Esophagus squamous epithelium (tissue), 4 donors: ENCODE results near the gene RITA1.

ENCODE experiments used
- POLR2A ChIP-seq, 4 donors: fragments of 450-650 bp; IDR thresholded peaks; one replicate each; pipeline ENCODE4 v1.6.1; 2017; ENCODE audit warnings: antibody characterized with exemption in 4 of 4, mild to moderate bottlenecking in 4 of 4, moderate library complexity in 3 of 4
- TF ChIP-seq, protein P1 (sequence below), 6 experiments: fragments of 450-650 bp in 4 of 6; fragments of 200-600 bp in 2 of 6; sonication (generic) in 2 of 6; IDR thresholded peaks; one replicate each; pipeline ENCODE4 v1.5.1; 2016 to 2019; ENCODE audit warnings: antibody characterized with exemption in 6 of 6, mild to moderate bottlenecking in 4 of 6, moderate library complexity in 4 of 6

DNA sequence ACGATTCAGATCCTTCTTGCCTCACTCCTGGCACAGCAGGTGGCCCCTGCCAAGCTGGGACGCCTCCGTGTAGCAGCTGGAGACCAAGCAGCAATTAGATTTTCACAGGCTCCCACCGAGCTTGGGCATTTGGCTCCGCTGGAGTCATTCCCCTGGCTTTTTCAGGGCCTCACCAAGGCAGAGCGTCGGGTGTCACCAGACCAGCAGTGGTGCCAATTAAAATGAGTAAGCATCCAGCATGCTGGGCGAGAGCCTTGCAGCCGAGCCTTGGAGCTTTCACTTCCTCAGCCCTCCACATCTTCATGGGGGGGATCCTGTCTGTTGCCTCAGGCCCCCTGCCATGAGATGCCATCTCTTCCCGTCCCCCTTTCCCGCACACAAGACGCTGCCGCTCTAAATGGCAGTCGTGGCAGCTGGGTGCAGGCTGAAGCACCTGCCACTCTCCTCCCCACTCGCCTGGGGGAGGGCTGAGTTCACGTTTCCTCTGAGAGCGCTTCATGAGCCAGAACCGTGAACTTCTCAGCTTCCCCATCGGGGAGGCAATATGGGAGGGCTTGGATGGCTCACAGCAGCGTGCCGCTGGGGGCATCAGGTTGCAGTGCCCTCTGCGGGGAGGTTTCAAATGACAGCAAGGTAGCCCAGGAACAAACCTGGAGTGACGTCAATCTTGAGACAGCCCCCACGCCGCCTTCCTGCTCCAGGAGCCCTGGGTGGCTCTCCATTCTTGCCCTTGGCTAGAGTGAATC is 47.5 kb downstream of the RITA1 start:
- TF ChIP-seq, protein P1, sequence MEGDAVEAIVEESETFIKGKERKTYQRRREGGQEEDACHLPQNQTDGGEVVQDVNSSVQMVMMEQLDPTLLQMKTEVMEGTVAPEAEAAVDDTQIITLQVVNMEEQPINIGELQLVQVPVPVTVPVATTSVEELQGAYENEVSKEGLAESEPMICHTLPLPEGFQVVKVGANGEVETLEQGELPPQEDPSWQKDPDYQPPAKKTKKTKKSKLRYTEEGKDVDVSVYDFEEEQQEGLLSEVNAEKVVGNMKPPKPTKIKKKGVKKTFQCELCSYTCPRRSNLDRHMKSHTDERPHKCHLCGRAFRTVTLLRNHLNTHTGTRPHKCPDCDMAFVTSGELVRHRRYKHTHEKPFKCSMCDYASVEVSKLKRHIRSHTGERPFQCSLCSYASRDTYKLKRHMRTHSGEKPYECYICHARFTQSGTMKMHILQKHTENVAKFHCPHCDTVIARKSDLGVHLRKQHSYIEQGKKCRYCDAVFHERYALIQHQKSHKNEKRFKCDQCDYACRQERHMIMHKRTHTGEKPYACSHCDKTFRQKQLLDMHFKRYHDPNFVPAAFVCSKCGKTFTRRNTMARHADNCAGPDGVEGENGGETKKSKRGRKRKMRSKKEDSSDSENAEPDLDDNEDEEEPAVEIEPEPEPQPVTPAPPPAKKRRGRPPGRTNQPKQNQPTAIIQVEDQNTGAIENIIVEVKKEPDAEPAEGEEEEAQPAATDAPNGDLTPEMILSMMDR (IDR thresholded peaks at IDR 0.05), result no peak
- no peak for TF ChIP-seq POLR2A (IDR thresholded peaks at IDR 0.05)
